NCI-H345 (cell line): ENCODE results near the gene ENTR1.

Experiments
- DNase-seq: peaks from one replicate; lab custom pipeline; 2025; lab: John Stamatoyannopoulos, UW

The ENTR1 gene, protein sequence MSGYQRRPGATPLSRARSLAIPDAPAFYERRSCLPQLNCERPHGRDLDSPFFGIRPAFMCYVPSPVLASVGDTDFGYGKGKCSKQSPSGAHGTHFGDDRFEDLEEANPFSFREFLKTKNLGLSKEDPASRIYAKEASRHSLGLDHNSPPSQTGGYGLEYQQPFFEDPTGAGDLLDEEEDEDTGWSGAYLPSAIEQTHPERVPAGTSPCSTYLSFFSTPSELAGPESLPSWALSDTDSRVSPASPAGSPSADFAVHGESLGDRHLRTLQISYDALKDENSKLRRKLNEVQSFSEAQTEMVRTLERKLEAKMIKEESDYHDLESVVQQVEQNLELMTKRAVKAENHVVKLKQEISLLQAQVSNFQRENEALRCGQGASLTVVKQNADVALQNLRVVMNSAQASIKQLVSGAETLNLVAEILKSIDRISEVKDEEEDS

DNA sequence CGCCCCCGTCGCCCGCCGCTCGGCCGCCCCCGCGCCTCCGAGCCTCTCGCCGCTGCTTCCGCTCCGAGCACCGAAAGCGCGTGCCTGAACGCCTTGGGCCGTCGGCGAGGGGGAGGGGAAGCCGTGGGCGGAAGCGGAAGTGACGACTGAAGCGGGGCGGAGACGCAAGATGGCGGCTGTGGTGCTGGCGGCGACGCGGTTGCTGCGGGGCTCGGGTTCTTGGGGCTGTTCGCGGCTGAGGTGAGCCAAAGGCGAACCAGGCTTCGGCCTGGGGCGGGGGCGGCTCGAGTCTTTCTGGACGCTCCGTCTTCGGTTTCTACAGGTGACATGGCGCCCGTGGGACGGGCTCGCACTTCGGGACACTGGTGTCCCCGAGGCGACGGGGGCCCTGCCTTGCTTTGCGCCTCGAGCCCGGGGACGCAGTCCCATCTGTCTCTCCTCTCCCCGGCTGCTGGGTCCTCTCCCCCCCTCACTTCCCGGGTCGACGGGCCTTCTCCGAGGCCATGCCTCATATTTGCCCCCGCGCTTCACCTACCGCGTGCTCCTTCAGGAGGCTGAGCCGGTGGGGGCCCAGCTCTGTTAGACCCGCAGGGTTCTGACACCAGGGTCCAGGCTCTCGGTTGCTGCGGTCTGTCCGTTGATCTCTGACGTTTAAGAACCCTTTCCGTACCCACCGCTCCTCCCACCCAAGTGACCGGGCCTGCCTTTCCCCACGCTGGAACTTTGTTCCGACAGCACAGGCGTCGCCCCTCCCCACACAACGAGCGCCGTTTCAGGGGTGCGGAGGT lies at the start of gene ENTR1, which contains the start of gene PMPCA:
ENTR1 (minus strand) TSS at position 115 of the 788 bp plus-strand sequence. CDS start 217 bp downstream, outside the sequence.
PMPCA (plus strand) TSS at position 159 of the 788 bp plus-strand sequence; CDS start at position 170, 11 bp downstream.
- DNase-seq, result peak; percentile 90

DNA sequence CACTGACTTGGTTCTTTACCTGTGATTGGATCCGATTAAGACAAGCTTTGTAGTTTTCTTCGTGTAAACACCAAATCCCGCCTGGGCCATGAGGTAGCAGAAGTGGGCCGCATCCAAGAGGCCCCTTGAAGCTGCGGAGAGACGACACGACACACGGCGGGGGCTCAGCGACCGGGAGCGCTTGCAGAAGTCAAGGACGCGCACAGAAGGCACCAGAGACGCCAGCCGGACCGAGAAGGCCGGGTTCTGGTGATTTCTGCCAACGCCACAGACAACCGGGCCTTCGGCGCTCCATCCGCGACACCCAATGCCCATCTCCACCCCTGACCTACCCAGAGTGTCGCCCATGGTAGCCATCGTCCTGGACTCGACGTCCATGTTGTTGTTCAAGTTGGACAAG lies 49.0 kb upstream of the ENTR1 start:
- DNase-seq, result no peak

DNA sequence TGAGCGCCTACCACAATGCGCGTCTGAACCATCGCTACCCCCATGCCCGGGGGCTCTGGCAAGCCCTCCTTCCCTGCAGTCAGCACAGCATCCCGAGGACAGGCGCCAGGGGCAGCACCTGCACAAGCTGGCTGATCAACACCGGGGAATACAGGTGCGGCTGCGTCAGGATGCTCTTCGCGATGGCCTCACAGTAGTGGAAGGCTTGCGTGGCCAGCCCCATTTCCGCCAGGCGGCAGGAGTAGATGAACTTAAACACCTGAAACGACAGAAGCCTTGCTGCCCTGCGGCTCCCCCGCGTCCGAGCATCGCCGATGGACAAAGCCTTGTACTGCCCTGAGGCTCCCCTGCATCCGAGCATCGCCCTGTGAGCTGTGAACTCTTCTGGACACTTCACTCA lies 46.9 kb upstream of the ENTR1 start:
- DNase-seq, result no peak

DNA sequence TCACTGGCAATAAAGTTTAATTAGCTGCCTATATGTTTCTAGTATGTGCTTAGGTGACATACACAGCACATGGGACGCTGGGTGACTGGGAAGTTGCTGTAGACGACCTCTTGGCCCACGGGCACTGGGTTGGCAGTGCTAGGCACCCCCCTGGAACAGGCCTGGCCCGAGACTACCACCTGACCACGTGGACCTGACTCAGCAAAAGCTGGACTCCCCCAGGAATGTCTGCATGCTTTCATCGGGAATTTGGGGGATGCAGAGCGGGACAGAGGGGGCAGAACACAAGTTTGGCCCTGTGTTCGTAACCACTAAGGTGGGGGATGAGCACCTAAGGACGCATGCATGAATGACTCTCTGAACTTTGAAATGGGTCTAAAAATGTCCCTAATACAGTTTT lies 45.8 kb upstream of the ENTR1 start:
- DNase-seq, result no peak

DNA sequence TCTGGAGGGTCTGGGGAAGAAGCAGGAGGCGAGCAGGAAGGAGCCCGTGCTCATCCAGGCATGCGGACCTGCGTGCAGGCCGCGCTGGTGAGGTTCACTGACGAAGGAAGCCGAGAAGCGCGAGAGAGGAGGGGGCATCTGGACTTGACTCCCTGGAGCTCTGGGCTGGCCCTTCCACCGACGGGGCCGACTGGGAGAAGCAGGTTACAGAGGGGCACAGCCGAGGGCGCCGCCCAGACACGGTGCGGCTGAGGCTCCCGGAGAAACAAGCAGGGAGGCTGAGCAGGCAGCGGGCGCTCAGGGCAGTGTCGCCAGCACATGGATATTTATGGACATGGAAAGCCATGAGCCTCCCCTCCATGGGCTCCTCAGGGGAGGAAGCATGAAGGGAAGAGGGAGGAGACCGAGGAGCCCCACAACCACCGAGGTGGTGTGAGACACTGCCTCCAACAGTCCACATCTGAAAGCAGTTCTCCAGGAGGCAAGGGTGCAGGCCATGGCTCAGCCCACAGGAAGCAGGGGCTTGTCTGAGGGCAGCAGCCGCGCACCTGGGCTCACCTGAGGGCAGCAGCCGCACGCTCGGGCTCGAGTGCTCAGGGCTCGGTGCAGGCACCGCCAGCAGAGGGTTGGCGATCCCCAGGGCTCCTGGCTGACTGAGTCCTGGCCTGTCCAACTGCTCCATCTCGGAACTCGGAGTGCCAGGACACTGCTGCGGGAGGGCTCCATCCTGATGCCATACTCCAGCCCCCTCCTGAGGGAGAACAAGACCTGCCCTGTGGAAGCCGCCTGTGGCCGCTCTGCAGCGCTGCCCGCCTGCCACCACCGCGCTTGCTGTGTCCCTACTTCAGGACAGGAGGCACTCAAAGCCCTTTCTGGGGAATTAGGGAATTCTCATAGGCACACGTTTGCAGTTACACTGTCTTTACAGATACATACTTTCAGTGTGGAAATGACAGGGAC lies 44.9 kb upstream of the ENTR1 start:
- no peak for DNase-seq

DNA sequence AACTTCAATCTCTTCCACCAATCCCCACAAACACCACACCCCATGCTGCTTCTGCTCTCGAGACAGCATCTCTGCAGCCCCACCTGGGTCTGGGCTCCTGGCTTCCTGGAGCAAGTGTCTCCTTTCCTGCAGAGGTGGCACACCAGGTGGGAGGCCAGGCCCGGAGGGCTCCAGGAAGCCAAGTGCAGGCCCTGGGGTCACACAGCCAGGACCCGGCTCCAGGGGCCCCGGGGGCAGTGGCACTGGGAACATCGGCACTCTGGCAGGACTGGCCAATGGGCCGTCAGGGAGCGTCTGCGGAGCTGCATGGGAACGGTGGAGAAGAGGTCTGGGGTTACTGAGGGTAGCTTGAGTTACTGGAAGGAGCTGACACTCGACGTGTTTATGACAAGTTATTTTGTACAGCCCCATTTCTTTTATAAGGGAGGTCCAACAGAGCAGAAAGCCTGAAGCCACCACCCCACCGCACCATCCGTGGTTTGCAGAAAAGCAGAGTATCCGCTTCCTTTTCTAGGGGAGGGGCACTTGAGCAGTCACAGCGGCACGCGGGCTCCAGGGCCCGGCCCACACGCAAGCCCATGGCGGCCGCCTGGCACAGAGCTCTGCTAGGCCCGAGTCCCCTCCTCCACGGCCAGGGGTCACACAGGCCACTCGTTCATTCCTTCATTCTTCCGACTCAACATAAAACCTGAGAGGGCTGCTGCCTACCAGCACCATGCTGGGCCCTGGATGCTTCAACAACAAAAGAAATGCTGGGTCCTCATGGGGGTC lies 43.8 kb upstream of the ENTR1 start:
- no peak for DNase-seq

DNA sequence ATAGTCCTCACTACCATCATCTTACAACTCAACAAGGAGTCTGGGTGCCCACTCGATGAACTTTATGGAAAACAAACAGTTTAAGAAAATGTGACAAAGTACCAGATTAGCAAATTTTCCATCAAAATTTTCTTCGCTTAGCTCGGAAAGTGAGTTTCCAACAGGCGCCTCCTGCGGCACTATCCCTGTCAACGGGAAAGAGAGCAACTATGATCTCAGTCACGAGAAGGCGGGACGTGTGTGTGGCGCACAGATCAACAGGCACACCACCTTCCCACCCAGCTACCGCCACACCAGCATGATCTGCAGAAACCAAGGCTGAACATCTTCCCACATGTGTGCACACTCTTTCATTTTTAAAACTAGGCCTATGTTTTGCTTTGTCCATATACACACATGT lies 42.9 kb upstream of the ENTR1 start:
- no peak for DNase-seq

DNA sequence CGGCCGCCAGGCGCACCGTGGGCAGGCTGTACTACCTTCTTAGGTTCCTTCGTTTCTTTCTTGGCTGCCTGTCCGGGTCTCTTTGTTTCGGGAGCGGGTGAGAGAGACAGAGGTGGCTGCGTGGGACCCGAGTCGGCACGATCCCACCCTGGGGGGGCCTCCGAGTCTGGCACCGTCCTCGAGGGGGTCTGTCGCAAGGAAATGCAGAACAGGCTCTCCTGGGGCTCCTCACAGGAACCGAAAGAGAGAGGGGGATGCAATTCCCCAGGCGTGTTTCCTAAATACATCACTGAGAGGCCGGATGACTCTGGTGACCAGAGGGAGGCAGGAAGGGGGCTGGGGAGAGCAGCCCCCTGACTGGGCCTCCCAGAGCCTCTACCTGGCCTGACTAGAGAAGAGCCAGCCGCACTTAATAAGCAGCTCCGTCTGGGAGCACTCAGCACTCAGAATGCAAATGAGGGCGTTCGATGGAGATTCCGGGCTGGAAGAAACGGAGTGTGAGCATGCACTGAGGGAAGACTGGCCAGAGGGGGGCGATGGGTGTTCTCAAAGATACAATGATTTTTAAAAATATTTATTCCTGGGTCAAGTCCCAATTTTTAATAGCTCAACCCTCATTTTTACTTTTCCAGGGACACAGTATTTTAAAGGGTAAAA lies 40.9 kb upstream of the ENTR1 start:
- no peak for DNase-seq

DNA sequence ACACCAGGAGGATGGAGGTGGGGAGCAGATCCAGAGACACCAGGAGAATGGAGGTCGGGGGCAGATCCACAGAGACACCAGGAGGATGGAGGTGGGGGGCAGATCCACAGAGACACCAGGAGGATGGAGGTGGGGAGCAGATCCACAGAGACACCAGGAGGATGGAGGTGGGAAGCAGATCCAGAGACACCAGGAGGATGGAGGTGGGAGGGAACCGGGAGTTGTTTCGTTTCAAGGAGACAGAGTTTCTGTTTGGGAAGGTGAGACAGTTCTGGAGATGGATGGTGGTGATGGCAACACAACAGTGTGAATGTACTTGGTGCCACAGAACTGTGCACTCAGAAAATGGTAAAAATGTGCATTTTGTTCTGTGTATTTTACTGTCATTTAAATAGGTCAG lies 38.2 kb upstream of the ENTR1 start:
- DNase-seq, result no peak

DNA sequence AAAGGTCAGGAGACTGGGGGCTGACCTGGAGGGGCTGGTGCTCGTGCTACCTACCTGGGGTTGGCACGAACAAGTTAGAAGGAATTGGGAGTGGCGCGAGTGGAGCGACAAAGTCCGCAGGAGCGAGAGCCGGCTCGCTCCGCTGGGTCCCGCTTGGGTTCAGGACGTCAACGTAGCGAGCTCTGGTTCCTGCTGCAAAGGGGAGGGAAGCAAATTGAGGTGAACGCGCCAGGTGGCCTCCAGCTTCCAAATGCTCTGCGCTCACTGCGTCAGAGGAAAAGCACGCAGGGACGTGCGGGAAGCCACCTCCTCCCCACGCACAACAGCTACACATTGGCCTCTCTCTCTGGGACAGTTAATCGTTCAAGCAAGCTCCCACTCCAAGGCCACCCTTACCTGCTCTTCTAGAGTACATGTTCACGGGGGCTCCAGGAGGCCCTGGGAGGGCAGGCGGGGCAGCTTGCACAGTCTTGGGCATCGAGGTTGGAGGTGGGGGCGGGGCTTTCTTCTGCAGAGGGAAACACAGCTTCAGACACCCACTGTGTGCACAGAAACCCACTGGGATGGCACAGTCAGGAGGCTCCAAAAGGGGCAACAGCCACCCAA lies 36.9 kb upstream of the ENTR1 start:
- no peak for DNase-seq

DNA sequence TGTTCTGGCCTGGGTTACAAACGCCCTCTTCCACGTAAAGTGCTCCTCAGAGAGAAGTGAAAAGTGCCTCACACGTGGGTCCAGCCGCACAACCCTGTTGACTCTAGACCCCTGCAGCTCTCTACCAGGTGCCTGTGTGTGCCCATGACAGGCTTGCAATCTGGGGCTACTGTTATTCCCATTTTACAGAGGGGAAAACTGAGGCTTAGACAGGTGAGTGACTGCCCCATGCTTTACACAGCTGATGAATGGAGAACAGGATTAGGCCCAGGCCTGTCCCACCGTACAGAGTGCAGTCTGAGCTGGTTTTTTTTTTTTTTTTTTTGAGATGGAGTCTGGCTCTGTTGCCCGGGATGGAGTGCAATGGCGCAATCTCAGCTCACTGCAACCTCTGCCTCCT lies 35.4 kb upstream of the ENTR1 start:
- DNase-seq, result no peak

DNA sequence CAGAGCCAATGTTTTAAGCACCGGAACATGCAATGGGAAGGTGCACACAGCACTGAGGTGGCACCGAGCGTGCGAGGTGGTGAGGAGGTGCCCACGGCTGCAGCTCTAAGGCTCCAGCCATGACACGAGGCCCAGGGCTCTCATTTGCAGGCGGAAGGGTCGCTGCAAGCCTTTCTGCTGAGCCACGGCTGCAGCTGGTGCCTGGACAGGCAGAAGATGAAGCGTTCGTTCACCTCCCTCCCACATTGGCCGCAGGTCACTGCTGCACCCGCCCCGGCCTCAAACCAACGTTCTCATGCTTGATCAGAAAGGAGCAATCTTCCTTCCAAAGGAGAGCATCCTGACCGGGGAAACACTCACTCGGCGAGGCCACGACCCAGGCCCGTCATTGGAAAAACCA lies 33.7 kb upstream of the ENTR1 start:
- no peak for DNase-seq

DNA sequence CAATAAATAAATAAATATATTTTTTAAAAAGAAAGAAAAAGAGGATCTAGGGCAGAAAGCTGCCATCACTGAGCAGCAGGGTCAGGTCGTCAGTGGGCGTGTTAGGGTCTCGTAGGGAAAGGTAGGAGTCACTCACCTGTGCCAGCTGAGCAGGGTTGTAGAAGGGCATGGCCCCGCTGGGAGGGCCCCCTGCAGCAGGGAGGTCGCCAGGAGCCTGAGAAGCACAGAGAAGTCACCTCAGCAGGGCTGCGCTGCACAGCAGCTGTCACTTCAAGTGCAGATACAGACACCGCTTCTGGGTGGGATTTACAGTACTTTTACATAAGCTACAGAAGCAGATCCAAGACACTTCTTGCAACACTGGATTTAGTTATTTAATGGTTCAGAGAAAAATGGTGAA lies 33.3 kb upstream of the ENTR1 start:
- DNase-seq, result no peak

DNA sequence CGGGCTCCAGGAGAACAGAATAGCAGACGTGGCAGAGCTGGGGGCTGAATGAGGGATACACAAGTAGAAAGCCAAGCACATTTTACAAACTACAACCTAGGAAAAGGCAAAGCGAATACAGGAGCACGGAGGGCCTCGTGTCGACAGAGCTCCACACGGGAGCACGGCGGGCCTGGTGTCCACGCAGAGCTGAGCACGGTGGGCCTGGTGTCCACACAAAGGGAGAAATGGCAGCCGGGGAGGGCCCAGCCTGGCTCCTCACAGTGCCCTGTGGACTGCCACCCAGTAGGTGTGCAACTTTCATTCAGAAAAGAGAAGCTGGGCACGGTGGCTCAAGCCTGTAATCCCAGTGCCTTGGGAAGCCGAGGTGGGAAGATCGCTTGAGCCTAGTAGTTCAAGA lies 32.7 kb upstream of the ENTR1 start:
- no peak for DNase-seq

DNA sequence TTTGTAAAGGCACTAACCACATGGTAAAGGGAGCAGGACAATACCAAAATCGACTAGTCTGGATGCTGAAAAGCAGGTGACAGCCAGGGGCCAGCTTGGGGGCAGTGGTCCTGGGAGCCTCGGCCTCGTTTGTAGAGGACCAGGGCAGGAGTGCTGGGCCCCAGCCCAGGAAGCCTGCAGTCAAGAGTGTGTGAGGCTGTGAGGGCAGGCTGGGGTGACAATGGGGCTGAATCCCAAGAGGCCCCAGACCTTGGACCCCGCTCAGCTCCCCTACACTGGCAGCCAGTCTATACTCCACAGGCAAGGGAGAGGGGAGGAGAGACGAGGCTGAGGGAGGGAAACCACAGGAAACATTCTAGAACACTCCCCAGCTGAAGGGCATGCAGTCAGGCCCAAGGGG lies 31.9 kb upstream of the ENTR1 start:
- no peak for DNase-seq

DNA sequence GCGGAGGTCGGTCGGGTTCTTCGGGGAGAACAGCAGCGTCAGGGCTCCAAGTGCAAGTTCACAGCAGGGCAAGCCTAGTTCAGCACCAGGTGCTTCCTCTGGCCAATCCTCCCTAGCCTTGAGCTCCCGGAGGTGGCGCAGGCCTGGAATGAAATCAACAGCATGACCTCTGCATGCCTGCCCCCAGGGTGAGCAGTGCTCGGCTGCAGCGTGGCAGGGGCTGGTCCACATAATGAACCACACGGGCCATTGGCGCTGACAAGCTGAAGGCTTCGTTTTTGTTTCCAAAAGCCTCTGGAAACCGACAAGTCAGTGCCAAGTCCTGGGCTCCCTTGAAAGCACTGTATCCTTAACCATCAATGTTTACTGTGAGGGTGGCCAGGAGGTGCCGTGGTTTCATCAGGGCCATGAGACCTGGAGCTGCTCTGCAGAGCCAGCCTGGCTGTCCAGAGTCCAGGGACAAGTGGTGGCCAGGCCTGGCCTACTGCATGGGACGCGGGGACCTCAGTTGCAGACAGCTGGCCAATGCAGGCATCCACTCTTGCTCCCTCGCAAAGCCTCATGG lies 31.3 kb upstream of the ENTR1 start:
- DNase-seq, result no peak

DNA sequence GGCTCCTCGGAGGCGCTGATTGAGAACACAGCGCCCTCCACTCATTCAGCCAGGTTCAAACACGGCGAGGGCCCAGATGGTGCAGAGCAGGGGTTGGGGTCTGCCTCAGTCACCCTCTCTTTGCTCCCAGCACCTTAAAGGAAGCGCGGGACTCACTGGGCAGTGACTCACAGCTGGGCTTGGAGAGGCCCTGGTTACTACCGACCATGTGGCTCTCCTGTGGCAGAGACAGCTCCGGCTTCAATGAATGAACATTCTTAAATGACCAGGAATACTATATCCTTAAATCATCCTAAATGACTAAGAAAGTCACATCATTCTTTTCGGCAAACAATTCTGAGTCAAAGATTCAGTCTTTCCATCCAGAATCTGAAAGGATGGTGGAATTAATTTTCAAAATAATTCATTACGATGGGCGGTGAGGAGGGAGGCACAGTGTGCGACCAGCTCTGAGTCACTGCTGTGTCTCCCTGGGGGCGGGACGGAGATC lies 30.8 kb upstream of the ENTR1 start:
- no peak for DNase-seq

DNA sequence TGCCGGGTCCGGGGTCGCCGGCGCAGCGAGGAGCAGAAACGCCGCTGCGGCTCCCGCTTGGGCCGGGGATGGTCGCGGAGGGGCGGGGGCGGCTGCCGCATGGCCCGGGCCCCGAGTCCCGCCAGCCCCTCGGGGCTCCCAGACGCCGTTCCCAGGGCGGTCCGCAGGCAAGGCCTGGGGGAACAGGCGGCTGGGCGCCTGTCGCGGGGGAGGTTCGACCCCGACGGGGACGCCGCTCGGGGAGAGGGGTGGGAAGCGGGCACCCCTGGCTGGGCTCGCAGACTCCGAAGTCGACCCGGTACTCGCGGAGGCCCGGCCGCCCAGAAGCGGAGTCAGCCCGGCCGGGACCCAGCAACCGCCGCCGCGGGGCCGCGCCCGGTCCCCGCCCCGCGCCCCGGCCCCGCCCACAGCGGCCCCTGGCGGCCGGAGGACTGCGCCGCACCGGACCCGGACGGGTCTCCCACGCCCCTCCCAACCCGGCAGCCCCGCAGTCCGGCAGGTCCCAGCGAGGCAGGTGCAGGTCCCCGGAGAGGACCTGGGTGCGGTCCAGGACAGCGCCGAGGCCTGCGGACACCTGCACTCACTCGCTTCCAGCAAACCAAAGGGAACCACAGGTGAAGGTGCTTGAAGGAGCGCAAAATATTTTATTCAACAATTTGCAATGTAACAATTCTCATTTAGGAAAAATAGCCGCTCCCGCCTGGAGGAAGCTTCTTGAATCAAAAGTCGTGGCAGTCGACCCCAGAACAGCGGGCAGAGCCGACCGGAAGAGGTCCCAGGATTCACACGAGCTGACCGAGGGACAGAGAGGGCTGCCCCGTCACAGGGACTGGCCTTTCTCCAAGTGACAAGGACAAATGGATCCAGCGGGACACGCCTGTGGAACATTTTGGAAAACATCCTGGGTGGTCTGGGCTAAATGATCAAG lies 29.3 kb upstream of the ENTR1 start, which contains the start of gene INPP5E:
INPP5E (minus strand) TSS at position 365 of the 928 bp plus-strand sequence. CDS start 426 bp downstream, outside the sequence.
- peak; percentile 75 for DNase-seq
